ENCODE data around the gene NPAS3. TPM values are rescaled to one million over a fixed set of nuclear protein-coding genes. Genes with fewer than 3 reads are reported as not detected.

The NPAS3 gene
- total and polyA plus RNA-seq, 2 of the 8 experiments (the other 6 are each of a cell fraction or from before 2014, with no cell fraction given) = 0.11 to 0.60 TPM

GRCh38 chr14:33315217-33315616, 376.5 kb downstream of the NPAS3 start (continued):
- no peak for TF ChIP-seq CHD7 (IDR thresholded peaks at IDR 0.05; ENCODE audit: insufficient replicate concordance, low read length)
- no peak for TF ChIP-seq RNF2 (IDR thresholded peaks at IDR 0.05; ENCODE audit: borderline replicate concordance, low read depth, low read length, missing control alignments, poor library complexity, severe bottlenecking)
- no peak for TF ChIP-seq SIRT6 (IDR thresholded peaks at IDR 0.05; ENCODE audit: low read length)
- TF ChIP-seq ZNF274 (IDR thresholded peaks at IDR 0.05; ENCODE audit: borderline replicate concordance, extremely low read depth, low read length) = no peak

All from H1 (cell line).